IPS DF 4.7 (cell line): ENCODE measurements around the gene MORF4L1.

Experiments
- DNase-seq: peaks from one replicate; pipeline ENCODE4 v3.0.0-alpha.2; 2013; ENCODE audit warnings: low spot score; ENCODE audit errors: extremely low read depth

MORF4L1 gene

GRCh38 chr15:78946493-78946892, 73.8 kb downstream of the MORF4L1 start:
- DNase-seq, result no peak

GRCh38 chr15:78947506-78947905, 74.8 kb downstream of the MORF4L1 start:
- no peak for DNase-seq
